ENCODE data around the gene RXRA.

DNA sequence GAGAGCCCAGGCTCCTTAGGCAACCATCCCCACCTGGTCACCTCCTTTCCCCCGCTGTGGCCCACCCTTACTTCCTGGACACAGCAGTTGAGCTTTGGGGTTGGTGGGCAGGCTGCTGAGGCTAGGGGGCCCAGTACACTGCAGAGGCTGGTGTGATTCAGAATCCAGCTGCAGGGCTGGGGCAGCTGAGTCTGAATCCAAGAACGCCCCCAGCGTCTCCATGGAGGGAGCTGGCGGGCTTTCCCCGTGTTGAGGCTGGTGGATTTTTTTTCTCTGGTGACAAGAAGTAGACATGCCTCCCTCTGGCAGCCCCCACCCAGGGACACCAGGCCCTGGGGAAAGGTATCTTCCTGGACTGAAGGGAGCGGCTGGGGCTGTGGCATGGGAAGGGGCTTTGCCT is 104.8 kb downstream of the RXRA start:
- TF ChIP-seq, protein P1, sequence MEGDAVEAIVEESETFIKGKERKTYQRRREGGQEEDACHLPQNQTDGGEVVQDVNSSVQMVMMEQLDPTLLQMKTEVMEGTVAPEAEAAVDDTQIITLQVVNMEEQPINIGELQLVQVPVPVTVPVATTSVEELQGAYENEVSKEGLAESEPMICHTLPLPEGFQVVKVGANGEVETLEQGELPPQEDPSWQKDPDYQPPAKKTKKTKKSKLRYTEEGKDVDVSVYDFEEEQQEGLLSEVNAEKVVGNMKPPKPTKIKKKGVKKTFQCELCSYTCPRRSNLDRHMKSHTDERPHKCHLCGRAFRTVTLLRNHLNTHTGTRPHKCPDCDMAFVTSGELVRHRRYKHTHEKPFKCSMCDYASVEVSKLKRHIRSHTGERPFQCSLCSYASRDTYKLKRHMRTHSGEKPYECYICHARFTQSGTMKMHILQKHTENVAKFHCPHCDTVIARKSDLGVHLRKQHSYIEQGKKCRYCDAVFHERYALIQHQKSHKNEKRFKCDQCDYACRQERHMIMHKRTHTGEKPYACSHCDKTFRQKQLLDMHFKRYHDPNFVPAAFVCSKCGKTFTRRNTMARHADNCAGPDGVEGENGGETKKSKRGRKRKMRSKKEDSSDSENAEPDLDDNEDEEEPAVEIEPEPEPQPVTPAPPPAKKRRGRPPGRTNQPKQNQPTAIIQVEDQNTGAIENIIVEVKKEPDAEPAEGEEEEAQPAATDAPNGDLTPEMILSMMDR (IDR thresholded peaks at IDR 0.05): no peak
- no peak for TF ChIP-seq POLR2A (IDR thresholded peaks at IDR 0.05)
